Measurements from ENCODE around the gene FOXB1.

The FOXB1 gene

GRCh38 chr15:60009124-60009960, 5.2 kb downstream of the FOXB1 start:
- DNase-seq (ENCODE audit: low read depth): no peak
- no peak overlapping the region for H3K4me3 ChIP-seq (ENCODE audit: low read length)
- TF ChIP-seq, protein P1, sequence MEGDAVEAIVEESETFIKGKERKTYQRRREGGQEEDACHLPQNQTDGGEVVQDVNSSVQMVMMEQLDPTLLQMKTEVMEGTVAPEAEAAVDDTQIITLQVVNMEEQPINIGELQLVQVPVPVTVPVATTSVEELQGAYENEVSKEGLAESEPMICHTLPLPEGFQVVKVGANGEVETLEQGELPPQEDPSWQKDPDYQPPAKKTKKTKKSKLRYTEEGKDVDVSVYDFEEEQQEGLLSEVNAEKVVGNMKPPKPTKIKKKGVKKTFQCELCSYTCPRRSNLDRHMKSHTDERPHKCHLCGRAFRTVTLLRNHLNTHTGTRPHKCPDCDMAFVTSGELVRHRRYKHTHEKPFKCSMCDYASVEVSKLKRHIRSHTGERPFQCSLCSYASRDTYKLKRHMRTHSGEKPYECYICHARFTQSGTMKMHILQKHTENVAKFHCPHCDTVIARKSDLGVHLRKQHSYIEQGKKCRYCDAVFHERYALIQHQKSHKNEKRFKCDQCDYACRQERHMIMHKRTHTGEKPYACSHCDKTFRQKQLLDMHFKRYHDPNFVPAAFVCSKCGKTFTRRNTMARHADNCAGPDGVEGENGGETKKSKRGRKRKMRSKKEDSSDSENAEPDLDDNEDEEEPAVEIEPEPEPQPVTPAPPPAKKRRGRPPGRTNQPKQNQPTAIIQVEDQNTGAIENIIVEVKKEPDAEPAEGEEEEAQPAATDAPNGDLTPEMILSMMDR (IDR thresholded peaks at IDR 0.05; ENCODE audit: insufficient read depth, low read depth, low read length, missing control alignments): no peak

DNA sequence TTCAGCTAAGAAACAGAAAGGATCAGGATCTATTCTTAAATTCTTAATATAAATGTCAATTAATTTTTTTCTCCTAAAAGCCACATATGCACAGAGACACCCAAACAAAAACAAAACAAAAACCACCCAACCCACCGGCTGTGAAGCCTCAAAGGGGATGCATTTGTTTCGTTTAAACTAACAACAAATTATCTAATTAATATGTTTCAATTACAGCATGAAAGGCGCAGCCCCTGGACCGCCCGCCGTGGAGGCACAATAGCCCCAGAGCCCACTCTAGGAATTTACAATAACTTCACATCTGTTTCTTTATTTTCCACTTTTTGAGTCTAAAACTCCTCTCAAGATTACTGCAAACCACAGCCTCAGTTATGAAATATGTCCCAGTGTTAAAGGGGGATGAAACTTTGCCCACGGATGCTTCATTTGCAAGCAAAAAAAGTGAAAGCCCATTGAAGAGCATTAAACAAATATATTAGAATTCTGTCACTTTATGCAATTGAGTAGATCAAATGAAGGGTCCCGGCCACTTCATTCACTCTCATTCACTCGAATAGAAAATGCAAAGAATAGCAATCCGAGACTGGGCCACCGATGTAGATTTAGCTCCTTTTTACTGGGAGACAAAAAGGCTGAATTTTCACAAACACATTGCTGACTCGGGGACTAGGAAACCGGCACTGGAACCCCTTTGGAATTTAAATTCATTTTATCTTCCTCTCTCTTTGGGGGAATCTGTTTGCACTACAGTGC, 6.0 kb downstream of the FOXB1 start:
- no peak for DNase-seq (ENCODE audit: low read depth)
- no peak overlapping the region for H3K4me3 ChIP-seq (ENCODE audit: low read length)
- TF ChIP-seq, protein P1 (IDR thresholded peaks at IDR 0.05; ENCODE audit: insufficient read depth, low read depth, low read length, missing control alignments): no peak

DNA sequence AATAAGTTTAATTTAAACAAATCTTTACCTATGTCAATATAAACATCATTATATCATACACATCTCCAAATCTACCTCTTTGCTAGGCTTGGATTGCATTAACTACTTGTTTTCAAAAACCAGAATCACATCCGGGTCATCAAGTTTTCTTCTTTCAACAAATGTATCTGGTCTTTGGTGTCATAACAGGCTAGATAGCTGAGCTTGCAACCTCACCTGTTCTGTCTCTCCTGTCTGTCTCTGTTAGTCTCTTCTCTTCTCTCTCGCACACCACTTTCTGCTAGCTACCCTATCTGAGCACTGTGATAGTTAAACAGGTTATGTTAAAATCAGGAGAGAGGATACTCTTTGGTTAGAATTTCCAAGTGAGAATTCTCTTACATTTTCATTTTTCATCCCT, 6.7 kb downstream of the FOXB1 start:
- TF ChIP-seq, protein P1 (IDR thresholded peaks at IDR 0.05; ENCODE audit: insufficient read depth, low read depth, low read length, missing control alignments): no peak
- DNase-seq (ENCODE audit: low read depth): no peak
- no peak overlapping the region for H3K4me3 ChIP-seq (ENCODE audit: low read length)

DNA sequence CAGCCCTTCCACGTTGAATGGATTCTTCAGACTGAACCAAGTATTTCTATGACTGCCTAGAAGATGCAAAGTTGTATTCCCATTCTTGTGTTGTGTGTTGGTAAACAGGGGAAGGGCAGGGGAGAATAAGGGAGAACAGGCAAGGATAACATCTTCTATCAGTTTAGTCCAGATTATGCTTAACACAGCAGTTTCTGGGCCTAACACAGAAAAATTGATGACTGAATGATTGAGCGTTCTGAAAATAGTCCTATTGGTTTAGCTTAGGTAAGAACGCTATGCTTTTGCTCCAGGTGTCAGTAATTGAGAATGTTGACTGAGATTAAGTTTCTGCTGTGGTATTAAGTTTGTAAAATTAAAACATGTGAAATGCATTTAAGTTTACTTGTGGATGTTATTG, 8.6 kb downstream of the FOXB1 start:
- TF ChIP-seq, protein P1 (IDR thresholded peaks at IDR 0.05; ENCODE audit: insufficient read depth, low read depth, low read length, missing control alignments): no peak
- H3K4me3 ChIP-seq (ENCODE audit: low read length): no peak overlapping the region
- no peak for DNase-seq (ENCODE audit: low read depth)

DNA sequence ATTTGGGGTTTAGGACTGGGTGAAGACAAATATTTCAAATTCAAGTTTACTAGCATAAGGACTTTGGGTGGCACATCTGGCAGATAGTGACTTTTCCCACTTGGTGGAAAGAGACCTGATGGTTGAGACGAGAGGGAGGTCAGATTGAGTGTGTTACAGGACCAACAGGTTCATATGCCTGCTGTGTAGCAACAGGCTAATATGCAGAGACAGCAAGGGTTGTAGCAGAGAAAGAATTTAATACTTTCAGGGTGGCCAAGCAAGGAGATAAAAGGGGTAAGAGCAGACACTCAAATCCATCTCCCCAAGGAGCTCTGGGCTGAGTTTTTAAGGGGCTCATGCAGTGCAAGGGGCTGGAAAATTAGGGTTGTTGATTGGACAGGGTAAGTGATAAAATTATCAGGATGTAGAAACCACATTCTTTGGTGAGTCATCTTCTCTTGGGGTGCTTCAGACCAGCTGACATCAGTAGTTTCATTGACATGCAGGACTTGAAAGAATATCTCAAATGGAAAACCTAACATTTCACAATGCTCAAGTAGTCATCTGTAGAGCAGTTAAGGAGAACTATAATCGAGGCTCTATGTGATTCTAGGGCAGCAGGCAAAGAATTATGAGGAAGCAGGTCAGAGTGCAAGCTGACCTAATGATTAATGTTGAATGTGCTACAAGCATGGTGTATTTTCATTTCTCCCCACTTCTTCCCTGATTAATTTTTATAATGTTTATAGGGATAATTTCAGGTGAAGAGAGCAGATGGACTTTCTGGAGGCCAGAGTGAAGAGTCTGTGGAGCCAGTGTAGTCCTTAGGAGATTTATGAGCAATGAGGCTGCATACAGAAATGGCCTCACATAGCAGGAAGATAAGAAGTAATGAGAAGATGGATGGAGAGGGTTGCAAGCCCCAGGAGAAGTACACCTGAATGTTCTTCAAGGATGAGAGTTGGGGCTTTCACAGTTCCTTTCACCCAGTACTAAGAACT, 13.7 kb downstream of the FOXB1 start:
- H3K4me3 ChIP-seq (ENCODE audit: low read length): no peak overlapping the region
- DNase-seq (ENCODE audit: low read depth): peak; percentile 85
- TF ChIP-seq, protein P1 (IDR thresholded peaks at IDR 0.05; ENCODE audit: insufficient read depth, low read depth, low read length, missing control alignments): no peak

DNA sequence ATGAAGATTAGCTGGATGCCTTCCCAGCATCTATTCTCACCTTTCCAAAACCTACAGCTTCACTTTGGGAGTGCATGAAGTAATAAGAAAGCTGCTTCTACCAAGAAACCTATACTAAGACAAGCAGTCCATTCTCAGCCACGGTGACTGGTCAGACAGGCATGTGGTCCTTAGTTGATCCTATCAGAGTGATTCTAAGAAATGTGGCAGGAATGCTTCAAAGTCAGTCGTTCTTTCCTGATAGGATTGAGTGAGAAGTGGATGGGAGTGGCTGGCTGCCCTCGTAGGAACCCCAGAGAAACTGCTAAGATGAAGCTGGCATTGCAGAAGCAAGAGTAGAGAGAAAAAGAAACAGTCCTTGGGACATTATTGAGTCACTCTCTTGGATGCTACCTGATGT, 16.6 kb downstream of the FOXB1 start:
- H3K4me3 ChIP-seq (ENCODE audit: low read length): no peak overlapping the region
- DNase-seq (ENCODE audit: low read depth): peak; percentile 51
- TF ChIP-seq, protein P1 (IDR thresholded peaks at IDR 0.05; ENCODE audit: insufficient read depth, low read depth, low read length, missing control alignments): no peak
